Dermis blood vessel endothelial cell (primary cell): ENCODE results near the gene BHMT2. TPM values are rescaled to one million over a fixed set of nuclear protein-coding genes. Genes with fewer than 3 reads are reported as not detected.
A peak's percentile ranks its signal among the peaks of the same experiment; 100 is the strongest.

ENCODE experiments used
- DNase-seq: peaks from one replicate; pipeline ENCODE4 v3.0.0; 2010
- total RNA-seq: library from RNA; depleted of rRNA; stranded (reverse); fragments of >200 nt; gene quantifications from 2 replicates; pipeline ENCODE4 v1.2.3, GENCODE V29; 2014

BHMT2 gene
- total RNA-seq, 1 donor from 2014 or later: 5.4 TPM

GRCh38 chr5:79074641-79075040, 5.1 kb downstream of the BHMT2 start:
- peak; percentile 8 for DNase-seq

- no peak for DNase-seq
Observed at GRCh38 chr5:79075646-79076426, 6.3 kb downstream of the BHMT2 start.

GRCh38 chr5:79076819-79077218, 7.3 kb downstream of the BHMT2 start:
- peak; percentile 12 for DNase-seq

GRCh38 chr5:79077680-79078365, 8.3 kb downstream of the BHMT2 start:
- DNase-seq: no peak

- DNase-seq: no peak
Observed at GRCh38 chr5:79080804-79081203, 11.2 kb downstream of the BHMT2 start.

GRCh38 chr5:79081779-79082178, 12.2 kb downstream of the BHMT2 start:
- no peak for DNase-seq

DNA sequence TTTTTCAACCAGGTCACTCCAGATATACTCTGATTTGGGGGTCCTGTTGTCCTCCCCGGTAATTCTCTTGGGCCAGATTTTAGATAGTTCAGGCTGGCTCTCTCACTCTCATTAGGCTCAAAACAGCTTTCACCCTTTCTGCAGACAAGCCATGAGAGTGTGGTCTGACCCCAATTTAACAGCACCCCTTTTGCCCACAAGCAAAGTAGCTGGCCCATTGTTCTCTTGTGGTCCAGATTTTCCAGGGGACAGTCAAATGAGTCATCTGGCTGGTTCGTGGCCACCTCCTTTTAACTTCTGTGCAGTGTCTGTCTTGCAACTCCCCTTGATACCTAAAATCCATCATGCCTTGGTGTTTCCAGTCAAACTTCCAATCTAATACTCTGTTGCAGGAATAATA, 16.5 kb downstream of the BHMT2 start:
- no peak for DNase-seq

GRCh38 chr5:79088507-79088906, 18.9 kb downstream of the BHMT2 start:
- DNase-seq: no peak

- DNase-seq: no peak
Observed at GRCh38 chr5:79091064-79091463, 21.5 kb downstream of the BHMT2 start.

DNA sequence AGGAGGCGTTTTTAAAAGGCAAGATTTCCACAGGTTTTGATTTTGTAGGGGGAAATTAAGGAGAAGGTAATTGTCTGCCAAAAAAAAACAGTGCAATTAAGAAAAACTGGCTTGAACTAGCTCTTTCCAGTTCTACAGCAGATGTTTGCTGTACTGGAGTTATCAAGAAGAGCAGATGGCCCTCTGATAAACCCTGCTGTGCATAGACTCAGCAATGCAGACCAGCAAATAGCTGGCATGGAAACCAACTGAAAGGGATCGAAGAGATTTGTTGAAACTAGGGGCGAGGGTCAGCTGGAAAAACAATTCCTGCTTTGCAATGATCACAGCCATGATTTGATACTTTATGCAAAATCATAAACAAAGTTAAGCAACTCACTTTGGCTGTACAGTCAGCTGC, 24.2 kb downstream of the BHMT2 start:
- DNase-seq: no peak

DNA sequence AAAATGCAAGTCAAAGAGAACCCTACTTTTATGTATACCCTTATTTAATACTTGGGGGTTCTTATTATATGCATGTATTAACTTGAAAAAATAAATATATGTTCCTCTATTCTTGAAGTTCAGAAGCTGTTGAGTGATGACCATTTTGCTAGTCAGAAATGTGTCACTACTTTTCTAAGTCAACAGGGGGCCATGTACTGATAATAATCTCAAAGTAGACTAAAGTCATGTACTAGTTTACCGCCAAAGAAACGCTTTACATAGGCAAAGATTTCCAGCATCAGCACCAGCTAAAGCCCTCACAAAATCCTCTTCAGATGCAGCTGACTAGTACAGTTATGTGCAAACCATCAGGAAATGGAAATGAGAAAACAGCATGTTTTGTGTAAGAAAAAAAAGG, 36.3 kb downstream of the BHMT2 start:
- DNase-seq: no peak

DNA sequence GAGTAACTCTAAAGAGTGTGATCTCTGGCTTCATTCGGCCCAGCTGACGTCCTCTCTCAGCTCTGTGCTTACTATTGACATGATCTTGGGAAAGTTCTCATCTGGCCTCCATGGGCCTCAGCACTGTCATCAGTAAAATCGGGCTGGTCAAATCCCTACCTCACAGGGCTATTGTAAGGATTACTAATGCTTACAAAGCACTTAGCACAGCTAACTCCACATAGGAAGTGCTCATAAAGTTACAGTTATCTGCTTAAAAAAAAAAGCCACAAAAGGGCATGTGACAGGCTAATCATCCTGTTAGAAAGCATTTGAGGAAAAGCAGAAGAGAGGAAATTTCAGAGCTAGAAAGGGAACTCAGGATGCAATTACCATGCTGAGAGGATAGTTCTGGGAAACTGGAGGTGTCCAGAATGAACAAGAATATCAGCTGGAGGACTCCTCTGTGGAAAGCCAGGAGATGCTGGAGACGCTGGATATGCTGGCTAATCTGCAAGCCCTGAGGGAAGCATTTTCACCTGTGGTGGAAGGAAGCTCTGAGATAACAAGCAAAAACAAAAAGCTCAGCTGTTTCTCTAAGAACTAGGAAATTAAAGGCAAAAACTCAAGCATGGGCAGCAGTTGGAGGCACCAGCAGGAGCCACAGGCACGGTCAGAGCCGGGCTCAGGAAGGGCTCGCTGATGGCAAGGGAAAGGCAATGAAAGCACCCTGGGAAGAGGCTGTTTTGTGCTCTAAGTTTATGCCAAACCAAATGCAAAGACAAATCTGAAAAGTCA, 37.6 kb downstream of the BHMT2 start:
- no peak for DNase-seq

DNA sequence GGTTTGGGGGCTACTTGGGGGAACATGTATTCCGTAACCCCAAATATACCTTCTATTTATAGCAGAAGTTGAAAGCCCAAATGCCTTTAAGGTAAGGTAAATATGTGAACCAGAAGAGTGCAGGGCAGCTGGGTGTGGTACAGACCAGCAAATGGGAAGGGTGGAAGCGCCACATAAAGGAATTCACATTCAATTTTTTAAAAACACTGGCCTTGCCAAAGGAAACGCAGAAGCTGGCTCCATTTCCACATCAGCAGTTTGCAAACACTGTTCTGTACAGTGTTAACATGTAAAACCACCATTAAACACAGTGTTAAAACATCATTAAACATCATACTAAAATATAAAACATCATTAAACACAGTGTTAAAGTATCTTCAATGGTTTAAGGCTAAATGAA, 38.5 kb downstream of the BHMT2 start:
- no peak for DNase-seq

GRCh38 chr5:79108792-79109191, 39.2 kb downstream of the BHMT2 start:
- no peak for DNase-seq

DNA sequence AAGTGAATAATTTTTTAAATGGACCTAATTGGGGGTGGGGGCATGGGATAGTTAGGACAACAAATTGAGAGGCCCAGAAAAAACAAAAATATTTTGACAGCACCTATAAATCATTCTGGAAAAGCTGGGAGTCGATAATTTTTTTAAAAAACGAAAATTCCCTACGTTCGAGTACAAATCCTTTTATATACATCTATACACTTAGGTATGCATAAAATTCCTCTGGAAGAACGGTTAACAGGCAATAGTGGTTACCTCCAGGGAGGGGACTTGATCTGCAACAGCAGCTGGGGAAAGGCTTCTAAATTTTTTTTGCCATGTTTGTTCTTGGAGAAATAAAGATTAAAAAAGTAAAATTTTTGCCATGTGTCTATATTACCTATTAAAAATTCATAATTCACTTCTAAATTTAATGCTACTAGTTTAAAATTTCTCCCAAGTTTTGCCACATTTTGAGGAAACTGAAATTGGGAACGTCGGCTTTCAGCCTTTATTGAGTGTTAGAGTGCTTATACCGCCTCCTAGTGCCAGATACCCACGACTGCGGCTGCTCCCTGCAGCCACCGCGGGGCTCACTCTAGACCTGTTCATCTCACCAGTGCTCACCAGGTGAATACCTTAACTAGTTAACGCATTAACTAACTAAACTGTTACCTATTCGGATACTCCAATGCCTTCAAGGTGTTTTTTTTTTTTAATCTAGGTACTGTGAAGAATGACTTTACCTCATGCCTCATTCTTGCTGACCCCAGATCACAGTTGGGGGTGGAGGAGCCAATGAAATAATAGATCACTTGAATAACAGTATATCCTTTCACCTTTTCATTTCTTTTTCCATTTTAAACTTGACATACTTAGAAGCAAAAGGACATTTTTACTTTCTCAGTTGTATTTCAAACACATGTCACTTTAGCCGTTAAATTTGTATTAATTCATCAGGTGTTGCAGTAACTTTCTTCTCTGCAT, 40.2 kb downstream of the BHMT2 start:
- DNase-seq: peak; percentile 15

DNA sequence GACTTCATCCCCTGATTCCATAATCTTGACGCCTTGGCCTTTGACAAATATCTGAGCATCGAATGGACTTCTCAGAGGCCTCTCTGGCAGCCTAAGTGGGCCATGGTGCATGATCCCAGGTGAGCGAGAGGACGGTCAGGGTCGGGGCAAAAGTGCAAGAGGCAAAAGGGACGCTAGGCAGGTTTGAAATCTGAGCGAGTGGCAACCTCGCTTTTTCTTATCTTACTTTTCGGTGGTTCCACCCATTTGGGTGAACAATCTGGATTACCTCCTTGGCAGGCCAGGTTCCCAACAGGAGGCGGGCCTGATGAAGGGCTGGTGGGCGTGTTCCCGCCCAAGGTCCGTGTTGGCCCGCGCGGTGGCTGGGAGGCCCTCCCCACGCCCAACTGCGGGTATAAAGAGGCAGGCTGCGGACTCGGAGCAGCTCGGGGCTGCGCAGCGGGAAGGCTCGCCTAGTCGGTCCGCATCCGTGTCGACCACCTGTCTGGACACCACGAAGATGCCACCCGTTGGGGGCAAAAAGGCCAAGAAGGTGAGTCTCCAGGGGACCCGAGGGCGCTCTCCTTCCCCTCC, 41.9 kb downstream of the BHMT2 start, which contains the start of gene BHMT:
Gene BHMT (plus strand): TSS at position 423 of the 573 bp plus-strand sequence. CDS start 77 bp downstream, at position 500.
- DNase-seq: no peak

DNA sequence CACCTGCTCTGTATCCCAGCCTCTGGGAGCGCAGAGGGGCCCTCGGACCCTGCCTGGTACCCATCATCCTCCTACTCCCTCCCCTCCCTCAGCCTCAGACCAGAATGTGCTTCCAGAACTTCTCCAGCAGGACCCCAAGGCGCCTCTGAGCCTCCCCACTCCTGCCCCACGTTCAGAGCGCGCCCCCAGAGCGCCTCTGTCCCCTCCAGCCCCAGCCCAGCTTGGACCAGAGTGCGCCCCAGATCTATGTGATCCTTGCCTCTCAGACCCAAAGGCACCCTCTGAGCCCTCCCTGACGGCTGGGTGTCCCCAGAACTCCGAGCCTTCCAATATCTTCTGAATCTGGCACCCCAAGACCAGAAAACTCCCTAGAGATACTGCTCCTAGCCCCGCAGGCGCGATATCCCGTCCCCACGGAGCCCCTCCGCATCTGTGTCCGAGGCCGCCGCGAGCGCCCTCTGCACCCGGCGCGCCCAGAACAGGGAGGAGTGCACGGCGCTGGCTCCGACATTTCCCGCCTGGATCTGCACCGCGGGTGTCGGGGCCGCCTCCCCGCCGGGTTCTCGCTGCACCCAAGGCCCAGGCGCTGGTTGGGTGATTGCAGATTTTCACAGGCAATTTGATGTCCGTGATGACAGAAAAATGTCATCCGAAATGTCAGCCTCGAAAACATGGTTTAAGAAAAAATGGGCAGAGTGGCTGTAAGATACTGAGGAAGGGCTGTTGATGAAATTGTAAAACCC, 42.6 kb downstream of the BHMT2 start:
- no peak for DNase-seq

DNA sequence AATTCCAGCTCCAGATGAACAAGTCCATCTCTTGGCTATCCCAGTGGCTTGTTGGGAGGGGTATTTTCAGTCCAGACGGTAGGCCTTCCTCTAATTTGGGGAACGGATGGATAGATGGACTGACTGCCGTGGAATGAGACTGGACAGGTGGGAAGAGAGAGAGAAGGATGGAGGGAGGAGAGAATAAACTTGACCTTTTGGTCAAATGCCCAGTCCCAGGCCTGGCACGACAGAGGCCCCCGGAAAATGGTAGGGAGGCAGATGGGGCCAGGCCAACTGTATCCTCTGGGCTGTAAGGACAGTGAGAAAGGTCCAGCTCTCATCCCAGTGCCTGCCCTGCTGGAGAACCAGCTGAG, 43.1 kb downstream of the BHMT2 start:
- no peak for DNase-seq

DNA sequence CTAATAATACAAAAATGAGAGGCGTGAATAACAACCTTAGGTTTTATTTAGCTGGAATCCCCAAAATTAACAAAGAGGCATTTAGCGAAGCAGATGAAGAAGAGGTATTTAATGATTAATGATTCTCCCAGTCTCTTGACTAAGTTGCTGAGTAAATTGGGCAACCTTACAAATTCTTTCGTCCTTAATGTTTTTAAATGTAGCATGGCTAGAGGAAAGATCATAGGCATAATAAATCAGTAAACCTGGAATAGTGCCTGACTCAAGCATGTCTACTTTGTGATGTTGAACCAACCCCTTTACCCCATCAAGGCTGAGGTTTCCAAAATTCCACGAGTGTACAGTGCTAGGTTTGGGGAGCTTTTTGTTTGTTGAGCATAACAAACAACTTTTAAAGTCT, 49.9 kb downstream of the BHMT2 start:
- DNase-seq: no peak

- no peak for DNase-seq
Observed at GRCh38 chr5:79120221-79120620, 50.7 kb downstream of the BHMT2 start.

GRCh38 chr5:79122973-79123372, 53.4 kb downstream of the BHMT2 start:
- no peak for DNase-seq
